HEK293 (cell line): ENCODE measurements around the gene POU2AF3.

Experiments used
- CTCF ChIP-seq: fragments of 450-650 bp; formaldehyde crosslinking; IDR thresholded peaks from 2 replicates; pipeline ENCODE4 v1.5.1; 2016; ENCODE audit warnings: missing biosample characterization, missing genetic modification characterization
- KLF17 ChIP-seq: fragments of 450-650 bp; formaldehyde crosslinking; IDR thresholded peaks from 2 replicates; pipeline ENCODE4 v1.5.1; 2016; ENCODE audit warnings: missing biosample characterization, missing genetic modification characterization
- ZNF138 ChIP-seq: fragments of 450-650 bp; formaldehyde crosslinking; IDR thresholded peaks from 2 replicates; pipeline ENCODE4 v1.5.1; 2016; ENCODE audit warnings: missing biosample characterization, missing genetic modification characterization, borderline replicate concordance
- ZNF280D ChIP-seq: fragments of 450-650 bp; formaldehyde crosslinking; IDR thresholded peaks from 2 replicates; pipeline ENCODE4 v1.5.1; 2016; ENCODE audit warnings: missing biosample characterization, missing genetic modification characterization

- TF ChIP-seq ZNF280D (tag by site-specific recombination): no peak
- no peak for TF ChIP-seq CTCF (tag by site-specific recombination)
- TF ChIP-seq KLF17 (tag by site-specific recombination): no peak
- no peak for TF ChIP-seq ZNF138
Observed at GRCh38 chr11:111327908-111328624, 29.7 kb downstream of the POU2AF3 start.
